ENCODE data around the gene SRCAP.
A peak's percentile ranks its signal among the peaks of the same experiment; 100 is the strongest.

Gene SRCAP

DNA sequence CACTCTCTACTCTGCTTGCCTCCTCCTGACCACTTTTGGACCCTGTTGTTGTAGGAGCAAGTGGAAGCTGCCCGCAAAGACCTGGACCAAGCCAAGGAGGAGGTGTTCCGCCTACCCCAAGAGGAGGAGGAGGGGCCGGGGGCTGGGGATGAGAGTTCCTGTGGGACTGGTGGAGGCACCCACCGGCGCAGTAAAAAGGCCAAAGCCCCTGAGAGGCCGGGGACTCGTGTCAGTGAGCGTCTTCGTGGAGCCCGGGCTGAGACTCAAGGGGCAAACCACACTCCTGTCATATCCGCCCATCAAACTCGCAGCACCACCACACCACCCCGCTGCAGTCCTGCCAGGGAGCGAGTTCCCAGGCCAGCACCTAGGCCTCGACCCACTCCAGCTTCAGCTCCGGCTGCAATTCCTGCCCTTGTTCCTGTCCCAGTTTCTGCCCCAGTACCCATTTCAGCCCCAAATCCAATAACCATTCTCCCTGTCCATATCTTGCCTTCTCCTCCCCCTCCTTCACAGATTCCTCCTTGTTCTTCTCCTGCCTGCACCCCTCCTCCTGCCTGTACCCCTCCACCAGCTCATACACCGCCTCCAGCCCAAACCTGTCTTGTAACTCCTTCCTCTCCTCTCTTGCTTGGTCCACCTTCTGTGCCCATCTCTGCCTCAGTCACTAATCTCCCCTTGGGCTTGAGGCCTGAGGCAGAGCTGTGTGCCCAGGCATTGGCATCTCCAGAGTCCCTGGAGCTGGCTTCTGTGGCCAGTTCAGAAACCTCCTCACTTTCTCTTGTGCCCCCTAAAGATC is 38.2 kb downstream of the SRCAP start:
- no peak for DNase-seq (ENCODE audit: low spot score)

DNA sequence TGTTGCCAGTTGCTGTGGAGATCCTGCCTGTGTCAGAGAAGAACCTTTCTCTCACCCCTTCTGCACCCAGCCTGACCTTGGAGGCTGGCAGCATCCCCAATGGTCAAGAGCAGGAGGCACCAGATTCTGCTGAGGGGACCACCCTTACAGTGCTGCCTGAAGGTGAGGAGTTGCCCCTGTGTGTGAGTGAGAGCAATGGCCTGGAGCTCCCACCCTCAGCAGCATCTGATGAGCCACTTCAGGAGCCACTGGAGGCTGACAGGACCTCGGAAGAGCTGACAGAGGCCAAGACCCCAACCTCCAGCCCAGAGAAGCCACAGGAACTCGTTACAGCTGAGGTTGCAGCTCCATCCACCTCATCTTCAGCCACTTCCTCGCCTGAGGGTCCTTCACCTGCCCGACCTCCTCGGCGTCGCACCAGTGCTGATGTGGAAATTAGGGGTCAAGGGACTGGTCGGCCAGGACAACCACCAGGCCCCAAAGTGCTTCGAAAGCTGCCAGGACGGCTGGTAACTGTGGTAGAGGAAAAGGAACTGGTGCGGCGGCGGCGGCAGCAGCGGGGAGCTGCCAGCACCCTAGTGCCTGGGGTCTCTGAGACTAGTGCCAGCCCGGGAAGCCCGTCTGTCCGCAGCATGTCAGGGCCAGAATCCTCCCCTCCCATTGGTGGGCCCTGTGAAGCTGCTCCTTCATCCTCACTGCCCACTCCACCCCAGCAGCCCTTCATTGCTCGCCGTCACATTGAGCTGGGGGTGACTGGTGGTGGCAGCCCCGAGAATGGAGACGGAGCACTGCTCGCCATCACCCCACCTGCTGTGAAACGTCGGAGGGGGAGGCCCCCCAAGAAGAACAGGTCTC is 39.0 kb downstream of the SRCAP start:
- no peak for DNase-seq (ENCODE audit: low spot score)

- DNase-seq (ENCODE audit: low spot score): no peak
These were observed 40.3 kb downstream of the SRCAP start for GRCh38 chr16:30738984-30739951.

GRCh38 chr16:30740364-30741251 is 41.6 kb downstream of the SRCAP start:
- no peak for DNase-seq (ENCODE audit: low spot score)

DNA sequence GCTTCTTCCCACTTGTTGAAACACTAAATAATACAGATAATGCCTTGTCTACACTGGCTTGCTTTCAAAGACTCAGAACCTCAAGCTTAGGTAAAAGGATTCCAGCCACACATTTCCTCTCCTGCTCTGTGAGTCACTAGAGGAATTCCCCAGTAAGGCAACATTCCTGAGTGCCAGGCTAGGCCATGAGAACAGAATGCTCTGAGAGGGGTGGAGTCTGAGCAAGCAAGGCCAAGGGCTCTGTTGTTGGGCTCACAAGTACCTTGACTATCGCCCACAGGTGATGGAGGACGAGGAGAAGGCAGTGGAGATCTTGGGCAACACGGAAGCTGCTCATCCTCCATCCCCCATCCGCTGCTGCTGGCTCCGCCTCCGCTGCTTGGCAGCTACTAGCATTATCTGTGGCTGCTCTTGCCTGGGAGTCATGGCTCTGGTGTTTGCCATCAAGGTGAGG is 42.5 kb downstream of the SRCAP start:
- no peak for DNase-seq (ENCODE audit: low spot score)

DNA sequence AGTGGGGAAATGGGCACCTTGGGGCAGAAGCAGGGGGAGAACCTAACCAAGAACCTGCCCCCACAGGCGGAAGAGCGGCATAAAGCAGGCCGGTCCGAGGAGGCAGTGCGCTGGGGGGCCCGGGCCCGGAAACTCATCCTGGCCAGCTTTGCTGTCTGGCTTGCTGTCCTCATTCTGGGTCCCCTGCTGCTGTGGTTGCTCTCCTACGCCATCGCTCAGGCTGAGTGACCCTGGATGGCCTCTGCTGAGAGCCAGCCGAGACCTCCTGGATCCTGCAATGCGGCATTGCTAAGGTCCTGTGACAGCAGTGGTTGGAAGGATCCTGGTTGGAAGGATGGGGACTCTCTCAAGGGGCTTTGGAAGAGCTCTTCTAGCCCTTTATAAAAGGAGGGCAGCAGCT is 44.7 kb downstream of the SRCAP start:
- DNase-seq (ENCODE audit: low spot score): no peak

DNA sequence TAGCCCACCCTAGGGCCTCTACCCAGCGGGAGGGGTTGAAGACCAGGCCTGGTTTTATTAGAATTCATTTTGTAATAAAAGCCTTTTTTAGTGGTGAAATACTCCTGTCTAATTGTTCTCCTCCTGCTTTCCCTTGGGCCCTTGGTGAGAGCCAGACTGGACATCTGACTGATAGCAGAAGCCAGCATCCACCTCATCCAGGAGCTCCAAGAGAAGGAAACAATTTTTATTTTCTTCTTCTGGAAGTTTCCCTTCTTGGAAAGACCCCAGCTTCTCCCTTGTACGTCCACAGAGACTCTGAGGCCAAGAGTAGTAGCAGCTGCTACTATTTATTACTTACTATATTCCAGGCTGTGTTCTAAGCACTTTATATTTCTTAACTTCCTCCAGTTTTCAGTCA is 45.2 kb downstream of the SRCAP start:
- DNase-seq (ENCODE audit: low spot score): no peak

DNA sequence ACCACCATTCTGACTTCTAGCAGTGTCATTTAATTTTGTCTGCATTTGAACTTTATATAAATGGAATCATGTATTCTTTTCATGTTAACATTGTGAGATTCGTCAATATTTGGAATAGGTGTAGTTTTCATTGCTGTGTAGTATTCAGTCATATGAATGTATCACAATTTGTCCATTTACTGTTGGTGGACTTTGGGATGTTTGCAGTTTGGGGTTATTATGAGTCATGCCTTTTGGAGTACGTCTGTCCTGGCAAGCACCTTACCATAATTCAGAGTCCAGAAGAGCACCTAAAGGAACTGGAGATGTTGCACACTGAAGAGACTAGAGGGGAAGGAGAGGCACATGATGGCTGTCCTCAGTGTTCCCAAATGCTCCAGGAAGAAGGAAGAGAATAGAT is 46.1 kb downstream of the SRCAP start:
- DNase-seq (ENCODE audit: low spot score): no peak

GRCh38 chr16:30746638-30747175 is 47.7 kb downstream of the SRCAP start:
- DNase-seq (ENCODE audit: low spot score): no peak

- no peak for DNase-seq (ENCODE audit: low spot score)
These were observed 48.4 kb downstream of the SRCAP start for GRCh38 chr16:30747331-30747730.

DNA sequence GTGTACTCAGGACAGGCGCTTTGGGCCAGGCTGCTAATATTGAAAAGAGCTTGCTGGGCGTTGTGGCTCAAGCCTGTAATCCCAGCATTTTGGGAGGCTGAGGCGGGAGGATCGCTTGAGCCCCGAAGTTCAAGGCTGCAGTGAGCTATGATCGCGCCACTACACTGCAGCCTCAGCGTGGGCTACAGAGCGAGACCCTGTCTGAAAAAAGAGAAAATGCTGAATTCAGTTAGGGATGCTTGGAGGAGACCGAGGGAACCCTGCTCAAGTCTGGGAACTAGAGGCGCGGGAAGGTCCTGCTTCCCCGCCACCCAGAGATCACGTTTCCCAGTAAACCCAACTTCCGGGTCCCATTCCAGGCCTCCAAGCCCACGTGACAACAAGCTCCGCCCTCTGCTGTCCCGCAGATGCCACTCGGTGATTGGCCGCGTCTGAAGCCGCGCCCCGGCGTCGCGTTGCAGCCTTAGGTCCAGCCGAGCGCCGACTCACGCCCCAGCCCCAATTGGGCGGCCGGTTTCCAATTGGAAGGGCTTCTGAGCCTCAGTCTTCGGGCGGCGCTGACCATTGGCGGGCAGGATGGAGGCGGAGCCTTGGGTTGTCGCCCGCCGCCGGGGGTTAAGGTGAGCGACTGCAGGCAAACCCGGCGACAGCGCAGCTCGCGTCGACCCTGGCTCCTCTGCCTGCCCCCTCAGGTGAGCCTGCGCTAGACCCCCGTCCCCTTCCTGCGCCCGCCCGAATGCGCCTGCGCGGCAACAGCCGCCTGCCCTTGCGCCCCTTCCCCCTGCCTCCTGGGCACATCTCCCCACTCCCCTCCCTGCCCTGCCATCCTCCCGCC is 49.0 kb downstream of the SRCAP start, which contains the start of gene PHKG2:
Gene PHKG2, plus strand, starts transcription at position 627 of the 835 bp plus-strand sequence. CDS start 396 bp downstream, outside the sequence.
- peak; percentile 97 for DNase-seq (ENCODE audit: low spot score)

DNA sequence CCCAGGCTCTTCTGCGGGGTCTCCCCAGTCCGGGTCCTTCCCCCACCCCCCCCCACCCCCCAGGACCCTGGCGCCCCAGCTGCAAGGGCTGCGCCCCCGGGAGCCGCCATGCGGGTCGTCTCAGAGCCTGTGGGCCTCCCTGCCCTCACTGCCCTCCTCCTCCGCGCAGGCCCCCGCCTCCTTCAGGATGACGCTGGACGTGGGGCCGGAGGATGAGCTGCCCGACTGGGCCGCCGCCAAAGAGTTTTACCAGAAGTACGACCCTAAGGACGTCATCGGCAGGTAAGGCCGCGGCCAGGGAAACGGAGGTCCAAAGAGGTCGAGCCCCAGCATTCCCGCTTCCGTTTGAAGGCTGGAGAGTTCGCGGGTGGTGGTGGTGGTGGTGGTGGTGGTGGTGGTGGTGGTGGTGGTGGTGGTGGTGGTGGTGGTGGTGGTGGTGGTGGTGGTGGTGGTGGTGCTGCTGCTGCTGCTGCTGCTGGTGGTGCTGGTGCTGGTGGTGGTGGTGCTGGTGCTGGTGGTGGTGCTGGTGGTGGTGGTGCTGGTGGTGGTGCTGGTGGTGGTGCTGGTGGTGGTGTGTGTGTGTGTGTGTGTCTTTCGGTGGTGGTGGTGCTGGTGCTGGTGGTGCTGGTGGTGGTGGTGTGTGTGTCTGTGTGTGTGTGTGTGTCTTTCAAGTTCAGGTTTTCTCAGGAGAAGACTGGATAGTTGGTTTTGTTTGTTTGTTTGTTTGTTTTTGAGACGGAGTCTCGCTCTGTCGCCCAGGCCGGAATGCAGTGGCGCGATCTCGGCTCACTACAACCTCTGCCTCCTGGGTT is 49.9 kb downstream of the SRCAP start:
- DNase-seq (ENCODE audit: low spot score): no peak

DNA sequence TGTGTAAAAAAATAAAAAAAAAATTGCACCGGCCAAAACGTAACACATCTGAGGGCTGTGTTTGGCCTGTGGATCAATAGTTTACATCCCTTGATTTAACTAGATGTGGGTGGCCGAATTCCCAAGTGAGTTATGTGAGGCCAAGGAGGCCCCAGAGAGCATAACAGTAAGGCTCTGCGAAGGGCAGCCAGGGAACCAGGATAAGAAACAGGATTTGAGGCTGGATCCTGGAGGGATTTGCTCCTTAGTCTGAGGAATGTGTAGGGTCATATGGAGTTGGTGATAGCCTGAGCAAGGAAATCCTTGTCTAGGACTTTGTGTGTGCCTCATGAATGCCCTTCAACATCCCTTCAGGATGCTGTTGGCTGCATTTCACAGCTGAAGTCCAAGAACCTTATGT is 51.2 kb downstream of the SRCAP start:
- DNase-seq (ENCODE audit: low spot score): no peak

- DNase-seq (ENCODE audit: low spot score): no peak
These were observed 52.0 kb downstream of the SRCAP start for GRCh38 chr16:30750876-30751465.

DNA sequence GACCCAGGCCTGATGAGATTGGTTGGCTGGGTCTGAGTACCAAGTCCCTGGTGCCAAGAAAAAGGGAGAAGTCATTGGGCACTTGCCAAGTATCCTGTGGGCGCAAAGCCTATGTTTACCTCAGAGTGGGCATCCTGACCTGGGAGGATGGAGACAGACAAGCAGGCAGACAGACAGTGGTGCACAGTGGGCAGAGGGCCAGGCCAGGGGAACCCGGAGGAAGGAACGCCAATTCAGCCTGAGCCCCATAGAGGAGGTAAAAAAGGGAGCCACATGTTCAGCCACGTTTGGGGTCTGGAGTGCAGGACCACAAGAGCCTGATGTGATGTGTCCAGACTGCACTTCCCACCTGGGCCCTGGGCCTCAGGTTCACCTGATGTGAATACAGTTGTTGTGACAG is 54.6 kb downstream of the SRCAP start:
- DNase-seq (ENCODE audit: low spot score): no peak

DNA sequence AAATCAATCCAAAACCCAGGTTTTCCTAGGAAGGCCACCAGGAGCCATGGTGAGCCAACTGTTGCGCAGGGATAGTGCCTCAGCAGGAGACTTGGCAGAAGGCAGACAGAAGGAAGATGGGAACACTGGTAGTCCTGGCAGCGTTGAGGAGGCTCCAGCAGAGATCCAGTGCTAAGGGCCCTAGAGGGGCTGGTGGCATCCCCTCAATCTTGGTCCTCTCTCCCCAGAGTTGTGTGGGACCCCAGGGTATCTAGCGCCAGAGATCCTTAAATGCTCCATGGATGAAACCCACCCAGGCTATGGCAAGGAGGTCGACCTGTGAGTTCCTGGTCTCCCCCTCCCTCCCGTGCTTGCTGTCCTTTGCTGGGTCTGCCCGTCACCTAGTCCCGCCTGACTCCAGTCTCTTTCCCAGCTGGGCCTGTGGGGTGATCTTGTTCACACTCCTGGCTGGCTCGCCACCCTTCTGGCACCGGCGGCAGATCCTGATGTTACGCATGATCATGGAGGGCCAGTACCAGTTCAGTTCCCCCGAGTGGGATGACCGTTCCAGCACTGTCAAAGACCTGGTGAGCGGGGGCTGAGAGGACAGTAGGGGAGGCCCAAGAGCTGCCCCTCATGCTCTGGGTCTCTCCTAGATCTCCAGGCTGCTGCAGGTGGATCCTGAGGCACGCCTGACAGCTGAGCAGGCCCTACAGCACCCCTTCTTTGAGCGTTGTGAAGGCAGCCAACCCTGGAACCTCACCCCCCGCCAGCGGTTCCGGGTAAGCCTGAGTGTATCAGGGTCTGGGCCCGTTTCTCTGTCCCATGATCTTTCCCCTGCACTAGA is 57.2 kb downstream of the SRCAP start:
- DNase-seq (ENCODE audit: low spot score): no peak

DNA sequence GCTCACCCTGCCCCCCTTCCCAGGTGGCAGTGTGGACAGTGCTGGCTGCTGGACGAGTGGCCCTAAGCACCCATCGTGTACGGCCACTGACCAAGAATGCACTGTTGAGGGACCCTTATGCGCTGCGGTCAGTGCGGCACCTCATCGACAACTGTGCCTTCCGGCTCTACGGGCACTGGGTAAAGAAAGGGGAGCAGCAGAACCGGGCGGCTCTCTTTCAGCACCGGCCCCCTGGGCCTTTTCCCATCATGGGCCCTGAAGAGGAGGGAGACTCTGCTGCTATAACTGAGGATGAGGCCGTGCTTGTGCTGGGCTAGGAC is 57.8 kb downstream of the SRCAP start:
- no peak for DNase-seq (ENCODE audit: low spot score)

DNA sequence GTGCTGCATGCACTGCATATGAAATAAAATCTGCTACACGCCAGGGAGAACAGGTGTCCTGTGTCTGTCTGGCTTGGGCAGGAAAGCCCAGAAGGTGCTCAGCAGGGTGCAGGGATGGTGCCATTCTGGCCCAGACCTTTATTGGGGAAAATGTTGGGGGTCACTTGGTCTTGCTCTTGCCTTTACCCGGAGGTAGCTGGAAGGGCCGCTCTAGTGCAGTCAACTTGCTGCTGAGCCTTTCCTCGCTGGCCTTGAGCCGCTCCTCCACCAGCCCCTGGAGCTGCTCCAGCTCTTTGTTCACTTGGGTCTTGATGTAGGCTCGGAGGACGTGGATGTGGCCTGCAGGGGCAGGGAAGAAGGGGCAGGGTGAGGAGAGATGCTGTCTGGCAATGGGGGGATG is 58.3 kb downstream of the SRCAP start:
- DNase-seq (ENCODE audit: low spot score): no peak

Measured in CD4-positive, alpha-beta T cell treated with Interleukin-15 for 4 hours (primary cell).